Lung (tissue), 12 donors: ENCODE data around the gene CISD3. TPM values are rescaled to one million over a fixed set of nuclear protein-coding genes. Genes with fewer than 3 reads are reported as not detected.

Experiments used
- ATAC-seq: fragments of 200-7000 bp; cut with Tn5 transposase; one replicate; pipeline ENCODE4 v1.9.1; 2020; ENCODE audit warnings: moderate number of reproducible peaks; ENCODE audit not compliant: insufficient read depth, low FRiP score
- DNase-seq, 3 donors: peaks; one replicate each; pipeline ENCODE4 v3.0.0-alpha.2; 2013 to 2017
- H3K27ac ChIP-seq, 2 donors: one replicate each; pipeline ENCODE4 v1.5.1; 2013; ENCODE audit warnings: mild to moderate bottlenecking in 2 of 2, moderate library complexity in 2 of 2, control low read depth in 1 of 2, inconsistent platforms in 1 of 2, low read depth in 1 of 2, low read length in 1 of 2
- H3K27me3 ChIP-seq, 3 donors: one replicate each; pipeline ENCODE4 v1.5.1; 2013; ENCODE audit warnings: low read length in 2 of 3; ENCODE audit not compliant: control insufficient read depth in 3 of 3, insufficient read depth in 3 of 3
- H3K36me3 ChIP-seq, 4 donors: one replicate each; pipeline ENCODE4 v1.5.1; 2013; ENCODE audit warnings: low read length in 4 of 4, mild to moderate bottlenecking in 1 of 4, moderate library complexity in 1 of 4; ENCODE audit not compliant: control insufficient read depth in 4 of 4, insufficient read depth in 4 of 4
- H3K4me1 ChIP-seq, 5 donors: one replicate each; pipeline ENCODE4 v1.5.1; 2013; ENCODE audit warnings: low read length in 5 of 5, mild to moderate bottlenecking in 2 of 5, moderate library complexity in 1 of 5; ENCODE audit not compliant: control insufficient read depth in 5 of 5, insufficient read depth in 5 of 5
- H3K4me3 ChIP-seq: one replicate; pipeline ENCODE4 v1.5.1; 2013; ENCODE audit warnings: mild to moderate bottlenecking, control low read depth, moderate library complexity
- H3K9ac ChIP-seq, 2 donors: one replicate each; pipeline ENCODE4 v1.5.1; 2013; ENCODE audit warnings: low read length in 2 of 2, control low read depth in 1 of 2; ENCODE audit not compliant: insufficient read depth in 1 of 2
- H3K9me3 ChIP-seq, 4 donors: one replicate each; pipeline ENCODE4 v1.5.1; 2013; ENCODE audit warnings: low read length in 3 of 4, mild to moderate bottlenecking in 1 of 4, moderate library complexity in 1 of 4; ENCODE audit not compliant: control insufficient read depth in 4 of 4, insufficient read depth in 3 of 4
- WGBS, 2 donors: extraction: QIAGEN DNeasy Blood & Tissue Kit; methylation state at CpG; one replicate each; pipeline ENCODE4 v1.1.7; 2013; 5-methylcytosine and 5-hydroxymethylcytosine counted together
- polyA plus RNA-seq, 2 donors: library from polyadenylated mRNA; stranded (reverse); fragments of 200-250 nt; gene quantifications; one replicate each; pipeline ENCODE4 v1.2.1, GENCODE V29; 2013
- total RNA-seq, 2 donors: library from RNA; depleted of rRNA in 1 of 2; stranded (reverse); fragments of >200 nt in 1 of 2; gene quantifications; one replicate each; pipeline ENCODE4 v1.2.1, GENCODE V29; 2014 to 2021
- TF ChIP-seq, protein P1 (sequence below): IDR thresholded peaks from 2 replicates; pipeline ENCODE4 v1.5.1; 2012; ENCODE audit warnings: mild to moderate bottlenecking; ENCODE audit errors: control extremely low read depth, extremely low read depth
- donor health status: control.
- donor health status: control.
- donor health status: Bipolar disorder and iron deficiency.
- donor health status: healthy.
- donor health status: DM: yes; HTN: yes; CAD: no.

The CISD3 gene
- total and polyA plus RNA-seq, 4 donors: 2.4 to 49.7 (median 38.0) TPM

DNA sequence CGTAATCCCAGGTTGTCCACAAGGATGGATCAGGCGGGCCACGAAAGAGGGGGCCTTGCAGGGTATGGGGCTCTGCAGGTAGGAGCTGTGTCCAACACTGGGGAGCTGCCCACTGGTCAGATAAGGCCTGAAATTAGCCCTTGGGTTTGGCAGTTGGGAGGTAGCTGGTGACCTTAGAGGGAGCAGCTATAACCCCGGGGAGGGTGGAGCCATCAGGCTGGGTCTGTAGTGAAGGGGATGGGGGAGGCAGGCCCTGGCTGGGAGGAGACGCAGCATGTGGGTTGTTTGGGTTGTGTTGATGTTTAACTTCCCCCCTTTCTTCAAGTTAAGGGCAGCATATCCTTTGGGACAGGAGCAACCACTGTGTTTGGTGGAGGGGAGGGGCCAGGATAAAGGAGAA lies 19.2 kb upstream of the CISD3 start:
- WGBS, 2 donors: 77 to 83% methylated on average over 5 of the region's 5 CpGs
- TF ChIP-seq, protein P1, sequence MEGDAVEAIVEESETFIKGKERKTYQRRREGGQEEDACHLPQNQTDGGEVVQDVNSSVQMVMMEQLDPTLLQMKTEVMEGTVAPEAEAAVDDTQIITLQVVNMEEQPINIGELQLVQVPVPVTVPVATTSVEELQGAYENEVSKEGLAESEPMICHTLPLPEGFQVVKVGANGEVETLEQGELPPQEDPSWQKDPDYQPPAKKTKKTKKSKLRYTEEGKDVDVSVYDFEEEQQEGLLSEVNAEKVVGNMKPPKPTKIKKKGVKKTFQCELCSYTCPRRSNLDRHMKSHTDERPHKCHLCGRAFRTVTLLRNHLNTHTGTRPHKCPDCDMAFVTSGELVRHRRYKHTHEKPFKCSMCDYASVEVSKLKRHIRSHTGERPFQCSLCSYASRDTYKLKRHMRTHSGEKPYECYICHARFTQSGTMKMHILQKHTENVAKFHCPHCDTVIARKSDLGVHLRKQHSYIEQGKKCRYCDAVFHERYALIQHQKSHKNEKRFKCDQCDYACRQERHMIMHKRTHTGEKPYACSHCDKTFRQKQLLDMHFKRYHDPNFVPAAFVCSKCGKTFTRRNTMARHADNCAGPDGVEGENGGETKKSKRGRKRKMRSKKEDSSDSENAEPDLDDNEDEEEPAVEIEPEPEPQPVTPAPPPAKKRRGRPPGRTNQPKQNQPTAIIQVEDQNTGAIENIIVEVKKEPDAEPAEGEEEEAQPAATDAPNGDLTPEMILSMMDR: no peak
- DNase-seq (no peak), ATAC-seq (no peak)
- Histone ChIP-seq H3K27me3 (no peaks in the 10 kb centered on the region), H3K9me3 (no peaks in the 10 kb centered on the region), H3K4me1 (peaks cover 0 to 14% (median 6%) of the 10 kb centered on the region in 5 donors), H3K4me3 (no peak overlapping the region), H3K36me3 (peaks cover 9 to 61% (median 32%) of the 10 kb centered on the region in 4 donors), H3K27ac (no peak overlapping the region), H3K9ac (no peak overlapping the region)

DNA sequence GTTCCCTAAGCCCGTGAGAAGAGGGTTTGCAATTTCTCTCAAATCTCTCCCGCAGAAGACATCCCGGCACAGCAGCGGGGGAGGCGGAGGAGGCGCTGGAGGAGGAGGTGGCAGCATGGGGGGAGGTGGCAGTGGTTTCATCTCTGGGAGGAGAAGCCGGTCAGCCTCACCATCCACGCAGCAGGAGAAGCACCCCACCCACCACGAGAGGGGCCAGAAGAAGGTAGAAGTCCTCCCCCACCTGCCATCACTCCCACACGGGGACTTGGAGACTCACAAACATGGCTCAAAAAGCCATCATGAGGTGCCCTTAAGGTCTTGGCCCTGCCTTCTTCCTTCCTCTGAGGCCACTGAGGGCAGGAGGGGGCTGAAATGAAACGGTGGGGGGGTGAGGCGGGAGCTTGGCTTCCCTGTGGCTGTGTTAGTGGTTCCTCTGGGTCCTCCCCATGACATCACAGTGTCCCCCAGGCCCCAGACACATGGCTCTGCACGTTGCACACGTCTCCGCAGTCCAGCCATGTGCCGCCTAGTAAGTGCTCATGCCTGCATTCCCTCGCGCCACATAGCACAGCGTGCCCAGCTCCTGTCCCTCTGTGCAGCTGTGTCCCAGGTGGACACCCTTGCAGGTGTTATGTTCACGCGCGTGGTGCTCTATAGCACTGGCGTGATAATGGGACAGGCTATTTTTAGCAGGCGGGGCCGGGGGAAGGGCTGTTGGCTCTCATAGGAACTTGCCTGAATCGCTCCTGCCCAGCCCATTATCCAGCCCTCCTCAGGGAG lies 18.2 kb upstream of the CISD3 start:
- peaks cover 0 to 14% (median 6%) of the 10 kb centered on the region in 5 donors for H3K4me1 ChIP-seq
- H3K27me3 ChIP-seq: no peaks in the 10 kb centered on the region
- H3K36me3 ChIP-seq: peaks cover 12 to 71% (median 39%) of the 10 kb centered on the region in 4 donors
- ATAC-seq: no peak
- WGBS, 2 donors: 61 to 75% methylated on average over 26 of the region's 26 CpGs
- H3K4me3 ChIP-seq: no peak overlapping the region
- H3K9me3 ChIP-seq: no peaks in the 10 kb centered on the region
- TF ChIP-seq, protein P1: no peak
- H3K9ac ChIP-seq: no peak overlapping the region
- H3K27ac ChIP-seq: no peak overlapping the region
- no peak for DNase-seq

DNA sequence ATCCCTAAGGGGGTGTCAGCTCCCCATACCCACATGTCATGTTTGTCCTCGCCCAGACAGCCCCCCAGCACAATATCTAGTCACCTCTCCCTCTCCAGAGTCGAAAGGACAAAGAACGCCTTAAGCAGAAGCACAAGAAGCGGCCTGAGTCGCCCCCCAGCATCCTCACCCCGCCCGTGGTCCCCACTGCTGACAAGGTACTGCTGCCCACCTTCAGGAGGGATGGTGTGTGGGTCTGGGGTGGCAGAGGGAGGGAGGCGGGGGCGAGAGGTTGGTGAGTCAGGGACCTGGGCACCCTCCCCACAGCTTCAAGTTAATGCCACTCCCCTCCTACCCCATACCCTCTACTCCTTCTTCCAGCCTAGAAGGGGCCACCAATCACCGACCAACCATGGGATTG lies 17.5 kb upstream of the CISD3 start:
- Histone ChIP-seq H3K27ac (no peak overlapping the region), H3K4me1 (peaks cover 0 to 11% (median 2%) of the 10 kb centered on the region in 5 donors)
- ATAC-seq: no peak

More for the DNA sequence above, 17.5 kb upstream of the CISD3 start:
- no peak overlapping the region for H3K4me3 ChIP-seq
- peaks cover 18 to 76% (median 41%) of the 10 kb centered on the region in 4 donors for H3K36me3 ChIP-seq
- no peaks in the 10 kb centered on the region for H3K9me3 ChIP-seq
- TF ChIP-seq, protein P1: no peak
- no peaks in the 10 kb centered on the region for H3K27me3 ChIP-seq
- no peak for DNase-seq
- H3K9ac ChIP-seq: no peak overlapping the region
- 94% methylated on average over 10 of the region's 10 CpGs for WGBS, 2 donors
